WTC11 (cell line): ENCODE data around the gene FAM3D. TPM values are rescaled to one million over a fixed set of nuclear protein-coding genes. Genes with fewer than 3 reads are reported as not detected.
A peak's percentile ranks its signal among the peaks of the same experiment; 100 is the strongest.

Source experiments
- ATAC-seq: fragments of 200-7000 bp; cut with Tn5 transposase; 2 replicates; pipeline ENCODE4 v1.10.0; 2021; ENCODE audit warnings: mild to moderate bottlenecking, moderate library complexity
- CTCF ChIA-PET: fragments of 300-600 bp; sonication (Branson Sonifier 250); formaldehyde crosslinking; loops from one replicate; lab custom pipeline; 2021; ENCODE audit warnings: antibody characterized with exemption; lab: Charles Lee
- POLR2A ChIA-PET: fragments of 350-600 bp; sonication (Branson Sonifier 250); formaldehyde crosslinking; loops from one replicate; lab custom pipeline; 2021; ENCODE audit warnings: antibody characterized with exemption; lab: Charles Lee
- DNase-seq: peaks from one replicate; pipeline ENCODE4 v3.0.0; 2021; ENCODE audit warnings: low spot score
- H3K27ac Mint-ChIP-seq: 2 replicates; pipeline ENCODE4 v1.8.0; 2021; ENCODE audit warnings: mixed read lengths
- H3K27me3 Mint-ChIP-seq: 2 replicates; pipeline ENCODE4 v1.8.0; 2021; ENCODE audit warnings: low read depth, mild to moderate bottlenecking, moderate library complexity, mixed read lengths
- H3K36me3 Mint-ChIP-seq: 2 replicates; pipeline ENCODE4 v1.8.0; 2021; ENCODE audit warnings: mixed read lengths
- H3K4me1 Mint-ChIP-seq: 2 replicates; pipeline ENCODE4 v1.8.0; 2022; ENCODE audit warnings: mixed read lengths
- H3K4me3 Mint-ChIP-seq: 2 replicates; pipeline ENCODE4 v1.8.0; 2021; ENCODE audit warnings: mild to moderate bottlenecking, moderate library complexity, mixed read lengths
- H3K9me3 Mint-ChIP-seq: 2 replicates; pipeline ENCODE4 v1.8.0; 2021; ENCODE audit warnings: mixed read lengths
- AR ChIP-seq: fragments of 250-450 bp; sonication (Bioruptor Pico); IDR thresholded peaks from 2 replicates; pipeline ENCODE4 v1.9.0; 2021; ENCODE audit warnings: mild to moderate bottlenecking
- CTCF ChIP-seq: fragments of 200-600 bp; IDR thresholded peaks from 2 replicates; pipeline ENCODE4 v1.8.0; 2022; ENCODE audit warnings: antibody characterized with exemption
- E2F4 ChIP-seq: sonication (generic); formaldehyde crosslinking; IDR thresholded peaks from 2 replicates; pipeline ENCODE4 v1.8.1; 2022; ENCODE audit warnings: low read depth, mild to moderate bottlenecking, moderate library complexity, missing genetic modification reagents, borderline replicate concordance
- FOXK1 ChIP-seq: sonication (generic); formaldehyde crosslinking; IDR thresholded peaks from 2 replicates; pipeline ENCODE4 v1.8.0; 2022; ENCODE audit warnings: mild to moderate bottlenecking, moderate library complexity, missing genetic modification reagents
- GABPB1 ChIP-seq: sonication (generic); formaldehyde crosslinking; IDR thresholded peaks from 2 replicates; pipeline ENCODE4 v1.8.1; 2023; ENCODE audit warnings: mild to moderate bottlenecking, missing genetic modification reagents
- HMGA2 ChIP-seq: fragments of 250-450 bp; sonication (Bioruptor Pico); IDR thresholded peaks from 2 replicates; pipeline ENCODE4 v1.4.0; 2021; ENCODE audit warnings: mild to moderate bottlenecking, moderate library complexity
- IRF2 ChIP-seq: sonication (generic); formaldehyde crosslinking; IDR thresholded peaks from 2 replicates; pipeline ENCODE4 v1.8.0; 2022; ENCODE audit warnings: low read depth, missing genetic modification reagents, borderline replicate concordance
- KAT7 ChIP-seq: sonication (generic); formaldehyde crosslinking; IDR thresholded peaks from 2 replicates; pipeline ENCODE4 v1.8.1; 2023; ENCODE audit warnings: missing genetic modification reagents, mild to moderate bottlenecking, borderline replicate concordance
- NFYB ChIP-seq: sonication (generic); formaldehyde crosslinking; conservative IDR thresholded peaks from 2 replicates; pipeline ENCODE4 v1.8.0; 2022; ENCODE audit warnings: low read depth, missing genetic modification reagents
- OVOL2 ChIP-seq: fragments of 250-450 bp; sonication (Bioruptor Pico); IDR thresholded peaks from 2 replicates; pipeline ENCODE4 v1.9.0; 2021; ENCODE audit warnings: mild to moderate bottlenecking, borderline replicate concordance
- RORB ChIP-seq: fragments of 250-450 bp; sonication (Bioruptor Pico); IDR thresholded peaks from 2 replicates; pipeline ENCODE4 v1.9.0; 2021; ENCODE audit warnings: mild to moderate bottlenecking
- USF2 ChIP-seq: sonication (generic); formaldehyde crosslinking; IDR thresholded peaks from 2 replicates; pipeline ENCODE4 v1.8.1; 2023; ENCODE audit warnings: mild to moderate bottlenecking, missing genetic modification reagents, moderate library complexity
- ZBTB21 ChIP-seq: sonication (generic); formaldehyde crosslinking; IDR thresholded peaks from 2 replicates; pipeline ENCODE4 v1.8.1; 2023; ENCODE audit warnings: mild to moderate bottlenecking, missing genetic modification reagents, borderline replicate concordance
- ZNF138 ChIP-seq: sonication (generic); formaldehyde crosslinking; conservative IDR thresholded peaks from 2 replicates; pipeline ENCODE4 v1.8.1; 2022; ENCODE audit warnings: mild to moderate bottlenecking, moderate library complexity, missing genetic modification reagents
- ZNF416 ChIP-seq: fragments of 250-450 bp; sonication (Bioruptor Pico); IDR thresholded peaks from 2 replicates; pipeline ENCODE4 v1.9.0; 2021; ENCODE audit warnings: mild to moderate bottlenecking, inconsistent platforms
- ZNF423 ChIP-seq: fragments of 250-450 bp; sonication (Bioruptor Pico); IDR thresholded peaks from 2 replicates; pipeline ENCODE4 v2.1.2; 2022; ENCODE audit warnings: mild to moderate bottlenecking, moderate library complexity
- ZNF512 ChIP-seq: sonication (generic); formaldehyde crosslinking; IDR thresholded peaks from 2 replicates; pipeline ENCODE4 v1.8.1; 2022; ENCODE audit warnings: missing genetic modification reagents, borderline replicate concordance
- ZNF671 ChIP-seq: fragments of 250-450 bp; sonication (Bioruptor Pico); IDR thresholded peaks from 2 replicates; pipeline ENCODE4 v1.8.0; 2021; ENCODE audit warnings: mild to moderate bottlenecking
- total RNA-seq: library from RNA; stranded (reverse); gene quantifications from 3 replicates; pipeline ENCODE4 v1.2.3, GENCODE V29; 2021
- TF ChIP-seq, protein P1 (sequence below): sonication (generic); formaldehyde crosslinking; IDR thresholded peaks from 2 replicates; pipeline ENCODE4 v1.8.0; 2022; ENCODE audit warnings: mild to moderate bottlenecking, missing genetic modification reagents
- TF ChIP-seq, protein P2 (sequence below): sonication (generic); formaldehyde crosslinking; IDR thresholded peaks from 2 replicates; pipeline ENCODE4 v1.8.0; 2023; ENCODE audit warnings: mild to moderate bottlenecking, missing genetic modification reagents
- TF ChIP-seq, protein P3 (sequence below): sonication (generic); formaldehyde crosslinking; IDR thresholded peaks from 2 replicates; pipeline ENCODE4 v1.8.0; 2022; ENCODE audit warnings: mild to moderate bottlenecking, missing genetic modification reagents

The FAM3D gene
- total RNA-seq, 1 experiment from 2014 or later: 0.66 TPM

- Mint-ChIP-seq H3K4me1 (no peaks in the 10 kb centered on the region), H3K4me3 (no peak overlapping the region), H3K9me3 (peaks cover 6% of the 10 kb centered on the region; the same call in 1 of the 2 replicates), H3K36me3 (no peaks in the 10 kb centered on the region), H3K27ac (no peak overlapping the region), H3K27me3 (peaks cover 43% of the 10 kb centered on the region)
- POLR2A ChIA-PET: no interaction called here
- CTCF ChIA-PET: interaction anchor here (0.6 to 3.1 kb wide), 8 partner anchors 11 to 305 kb away, joined by 3 to 21 read pairs (median 6); no protein-coding TSS in a partner anchor
- TF ChIP-seq AR (CRISPR knock-in tag) (no peak), IRF2 (CRISPR knock-in tag) (no peak), ZBTB21 (CRISPR knock-in tag) (no peak), OVOL2 (no peak), ZNF138 (CRISPR knock-in tag) (no peak), ZNF512 (CRISPR knock-in tag) (no peak), RORB (CRISPR knock-in tag) (no peak), USF2 (no peak), KAT7 (no peak), ZNF671 (no peak), ZNF416 (CRISPR knock-in tag) (no peak), NFYB (CRISPR knock-in tag) (no peak), ZNF423 (CRISPR knock-in tag) (no peak), E2F4 (CRISPR knock-in tag) (no peak), FOXK1 (no peak)
- TF ChIP-seq, protein P1, sequence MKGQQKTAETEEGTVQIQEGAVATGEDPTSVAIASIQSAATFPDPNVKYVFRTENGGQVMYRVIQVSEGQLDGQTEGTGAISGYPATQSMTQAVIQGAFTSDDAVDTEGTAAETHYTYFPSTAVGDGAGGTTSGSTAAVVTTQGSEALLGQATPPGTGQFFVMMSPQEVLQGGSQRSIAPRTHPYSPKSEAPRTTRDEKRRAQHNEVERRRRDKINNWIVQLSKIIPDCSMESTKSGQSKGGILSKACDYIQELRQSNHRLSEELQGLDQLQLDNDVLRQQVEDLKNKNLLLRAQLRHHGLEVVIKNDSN (CRISPR knock-in tag): no peak
- DNase-seq (no peak), ATAC-seq (no peak)
Measured at GRCh38 chr3:58642846-58643245, 23.7 kb downstream of the FAM3D start.

GRCh38 chr3:58640700-58641372 is 25.7 kb downstream of the FAM3D start:
- peaks cover 2% of the 10 kb centered on the region; the same call in 1 of the 2 replicates for H3K4me1 Mint-ChIP-seq
- DNase-seq (peak; percentile 93), ATAC-seq (peak; percentile 96)
- peaks cover 4% of the 10 kb centered on the region; the same call in 1 of the 2 replicates for H3K9me3 Mint-ChIP-seq
- CTCF ChIA-PET: interaction anchor here (0.5 to 3.1 kb wide), 18 partner anchors 11 to 1217 kb away, joined by 3 to 21 read pairs (median 5); no protein-coding TSS in a partner anchor
- H3K4me3 Mint-ChIP-seq: peak overlapping the region; percentile 40; the same call in 1 of the 2 replicates
- POLR2A ChIA-PET: no interaction called here
- no peaks in the 10 kb centered on the region for H3K36me3 Mint-ChIP-seq
- no peak overlapping the region for H3K27ac Mint-ChIP-seq
- peaks cover 62% of the 10 kb centered on the region for H3K27me3 Mint-ChIP-seq
- TF ChIP-seq GABPB1 (CRISPR knock-in tag) (no peak), CTCF (peak; percentile 80), HMGA2 (CRISPR knock-in tag) (no peak), ZBTB21 (CRISPR knock-in tag) (no peak)
- TF ChIP-seq, protein P2, sequence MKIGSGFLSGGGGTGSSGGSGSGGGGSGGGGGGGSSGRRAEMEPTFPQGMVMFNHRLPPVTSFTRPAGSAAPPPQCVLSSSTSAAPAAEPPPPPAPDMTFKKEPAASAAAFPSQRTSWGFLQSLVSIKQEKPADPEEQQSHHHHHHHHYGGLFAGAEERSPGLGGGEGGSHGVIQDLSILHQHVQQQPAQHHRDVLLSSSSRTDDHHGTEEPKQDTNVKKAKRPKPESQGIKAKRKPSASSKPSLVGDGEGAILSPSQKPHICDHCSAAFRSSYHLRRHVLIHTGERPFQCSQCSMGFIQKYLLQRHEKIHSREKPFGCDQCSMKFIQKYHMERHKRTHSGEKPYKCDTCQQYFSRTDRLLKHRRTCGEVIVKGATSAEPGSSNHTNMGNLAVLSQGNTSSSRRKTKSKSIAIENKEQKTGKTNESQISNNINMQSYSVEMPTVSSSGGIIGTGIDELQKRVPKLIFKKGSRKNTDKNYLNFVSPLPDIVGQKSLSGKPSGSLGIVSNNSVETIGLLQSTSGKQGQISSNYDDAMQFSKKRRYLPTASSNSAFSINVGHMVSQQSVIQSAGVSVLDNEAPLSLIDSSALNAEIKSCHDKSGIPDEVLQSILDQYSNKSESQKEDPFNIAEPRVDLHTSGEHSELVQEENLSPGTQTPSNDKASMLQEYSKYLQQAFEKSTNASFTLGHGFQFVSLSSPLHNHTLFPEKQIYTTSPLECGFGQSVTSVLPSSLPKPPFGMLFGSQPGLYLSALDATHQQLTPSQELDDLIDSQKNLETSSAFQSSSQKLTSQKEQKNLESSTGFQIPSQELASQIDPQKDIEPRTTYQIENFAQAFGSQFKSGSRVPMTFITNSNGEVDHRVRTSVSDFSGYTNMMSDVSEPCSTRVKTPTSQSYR (CRISPR knock-in tag): no peak
- TF ChIP-seq, protein P3, sequence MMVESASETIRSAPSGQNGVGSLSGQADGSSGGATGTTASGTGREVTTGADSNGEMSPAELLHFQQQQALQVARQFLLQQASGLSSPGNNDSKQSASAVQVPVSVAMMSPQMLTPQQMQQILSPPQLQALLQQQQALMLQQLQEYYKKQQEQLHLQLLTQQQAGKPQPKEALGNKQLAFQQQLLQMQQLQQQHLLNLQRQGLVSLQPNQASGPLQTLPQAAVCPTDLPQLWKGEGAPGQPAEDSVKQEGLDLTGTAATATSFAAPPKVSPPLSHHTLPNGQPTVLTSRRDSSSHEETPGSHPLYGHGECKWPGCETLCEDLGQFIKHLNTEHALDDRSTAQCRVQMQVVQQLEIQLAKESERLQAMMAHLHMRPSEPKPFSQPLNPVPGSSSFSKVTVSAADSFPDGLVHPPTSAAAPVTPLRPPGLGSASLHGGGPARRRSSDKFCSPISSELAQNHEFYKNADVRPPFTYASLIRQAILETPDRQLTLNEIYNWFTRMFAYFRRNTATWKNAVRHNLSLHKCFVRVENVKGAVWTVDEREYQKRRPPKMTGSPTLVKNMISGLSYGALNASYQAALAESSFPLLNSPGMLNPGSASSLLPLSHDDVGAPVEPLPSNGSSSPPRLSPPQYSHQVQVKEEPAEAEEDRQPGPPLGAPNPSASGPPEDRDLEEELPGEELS (CRISPR knock-in tag): no peak
